ENCODE measurements around the gene TBC1D16.

The TBC1D16 gene

DNA sequence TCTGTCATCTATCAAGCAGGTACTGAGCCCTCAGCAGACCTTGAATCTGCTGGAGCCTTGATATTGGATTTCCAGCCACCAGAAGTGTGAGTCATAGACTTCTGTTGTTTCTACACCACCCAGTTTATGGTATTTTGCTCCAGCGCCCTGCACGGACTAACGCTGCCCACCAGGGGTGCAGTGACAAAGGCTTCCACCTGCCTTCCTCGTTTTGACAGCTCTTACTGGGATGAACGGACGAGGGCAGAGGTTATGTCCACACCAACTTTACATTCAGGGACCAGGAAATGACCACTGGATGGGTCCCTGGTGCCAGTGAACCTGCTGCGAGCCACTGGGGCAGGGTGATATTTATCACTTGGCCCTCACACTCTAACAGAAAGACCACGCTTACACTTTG is 129.8 kb downstream of the TBC1D16 start:
- Histone ChIP-seq H3K27me3 (peaks cover 47% of the 10 kb centered on the region), H3K9me3 (no peaks in the 10 kb centered on the region), H3K36me3 (no peaks in the 10 kb centered on the region), H3K4me1 (ENCODE audit: control insufficient read depth in 1 of 2, insufficient read depth in 1 of 2, low read depth in 1 of 2, low read length in 1 of 2) (no peaks in the 10 kb centered on the region), H3K27ac (no peak overlapping the region), H3K4me3 (ENCODE audit: low read depth in 1 of 2, low read length in 1 of 2) (no peak overlapping the region)
- TF ChIP-seq CTCF (IDR thresholded peaks at IDR 0.05), result no peak

GRCh38 chr17:79904865-79905264 is 130.8 kb downstream of the TBC1D16 start:
- no peaks in the 10 kb centered on the region for H3K36me3 ChIP-seq
- H3K4me3 ChIP-seq (ENCODE audit: low read depth in 1 of 2, low read length in 1 of 2), result no peak overlapping the region
- H3K27me3 ChIP-seq, result peaks cover 47% of the 10 kb centered on the region
- TF ChIP-seq CTCF (IDR thresholded peaks at IDR 0.05), result no peak
- H3K9me3 ChIP-seq, result no peaks in the 10 kb centered on the region
- H3K4me1 ChIP-seq (ENCODE audit: control insufficient read depth in 1 of 2, insufficient read depth in 1 of 2, low read depth in 1 of 2, low read length in 1 of 2), result no peaks in the 10 kb centered on the region
- no peak overlapping the region for H3K27ac ChIP-seq

DNA sequence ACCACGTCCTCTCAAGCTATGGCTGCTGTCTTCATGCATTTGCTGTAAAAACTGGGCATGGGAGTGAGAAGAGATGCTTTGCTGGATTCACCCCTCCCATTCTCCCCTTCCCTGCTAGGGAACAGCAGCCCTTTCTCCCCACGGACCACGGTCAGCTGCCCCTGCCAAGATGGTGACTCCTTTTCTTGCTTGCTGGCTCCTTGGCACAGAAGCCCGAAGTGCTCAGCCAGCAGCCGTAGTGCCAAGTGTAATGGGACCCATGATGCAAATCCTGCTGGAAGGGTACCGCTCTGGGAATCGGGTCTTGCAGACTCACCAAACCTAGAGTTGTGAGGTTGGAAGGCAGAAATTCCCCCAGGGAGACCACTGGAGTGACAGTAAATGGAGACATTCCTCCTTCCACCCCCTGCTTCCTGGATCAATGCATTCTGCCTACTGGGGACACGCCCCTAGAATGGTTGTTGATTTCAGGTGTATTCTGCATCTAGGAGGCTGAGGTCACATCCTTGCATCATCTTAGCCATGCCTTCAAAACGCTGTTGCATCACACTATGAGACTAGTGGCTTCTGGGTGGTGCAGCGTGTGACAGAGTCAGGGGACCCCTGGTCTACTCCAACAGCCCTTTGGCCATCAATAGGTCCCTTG is 133.4 kb downstream of the TBC1D16 start:
- Histone ChIP-seq H3K27ac (no peak overlapping the region), H3K9me3 (no peaks in the 10 kb centered on the region)

DNA sequence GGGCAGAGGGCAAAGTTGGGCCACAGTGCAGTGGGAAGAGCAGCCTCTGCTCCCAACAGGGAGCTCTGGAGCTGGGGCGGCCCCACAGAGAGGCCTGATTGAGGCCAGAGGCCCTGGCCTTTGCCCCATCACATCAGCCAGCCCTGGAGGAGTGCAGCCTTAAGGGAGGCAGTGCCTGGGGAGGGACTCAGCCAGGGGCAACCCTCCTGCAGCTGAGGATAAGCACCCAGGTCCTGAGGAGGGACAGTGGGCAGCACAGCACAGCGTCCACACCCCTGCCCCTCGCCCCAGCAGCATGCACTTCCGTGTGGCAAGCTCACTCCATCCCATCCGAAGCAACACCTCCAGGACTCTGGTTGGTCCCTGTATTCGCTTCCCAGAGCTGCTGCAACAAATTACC is 134.5 kb downstream of the TBC1D16 start:
- Histone ChIP-seq H3K27me3 (peaks cover 46% of the 10 kb centered on the region), H3K27ac (no peak overlapping the region), H3K4me3 (ENCODE audit: low read depth in 1 of 2, low read length in 1 of 2) (no peak overlapping the region), H3K9me3 (no peaks in the 10 kb centered on the region), H3K36me3 (no peaks in the 10 kb centered on the region), H3K4me1 (ENCODE audit: control insufficient read depth in 1 of 2, insufficient read depth in 1 of 2, low read depth in 1 of 2, low read length in 1 of 2) (no peaks in the 10 kb centered on the region)
- no peak for TF ChIP-seq CTCF (IDR thresholded peaks at IDR 0.05)

More for the DNA sequence above, 133.4 kb downstream of the TBC1D16 start:
- no peaks in the 10 kb centered on the region for H3K36me3 ChIP-seq
- H3K4me1 ChIP-seq (ENCODE audit: control insufficient read depth in 1 of 2, insufficient read depth in 1 of 2, low read depth in 1 of 2, low read length in 1 of 2), result no peaks in the 10 kb centered on the region
- H3K4me3 ChIP-seq (ENCODE audit: low read depth in 1 of 2, low read length in 1 of 2), result no peak overlapping the region
- H3K27me3 ChIP-seq, result peaks cover 51% of the 10 kb centered on the region
- TF ChIP-seq CTCF (IDR thresholded peaks at IDR 0.05), result no peak

- no peak for TF ChIP-seq CTCF (IDR thresholded peaks at IDR 0.05)
- H3K4me3 ChIP-seq (ENCODE audit: low read depth in 1 of 2, low read length in 1 of 2), result no peak overlapping the region
- H3K4me1 ChIP-seq (ENCODE audit: control insufficient read depth in 1 of 2, insufficient read depth in 1 of 2, low read depth in 1 of 2, low read length in 1 of 2), result no peaks in the 10 kb centered on the region
- H3K9me3 ChIP-seq, result no peaks in the 10 kb centered on the region
- no peak overlapping the region for H3K27ac ChIP-seq
- peaks cover 36% of the 10 kb centered on the region for H3K27me3 ChIP-seq
- H3K36me3 ChIP-seq, result no peaks in the 10 kb centered on the region
These were observed 136.1 kb downstream of the TBC1D16 start for GRCh38 chr17:79899584-79899983.
